Panc1 (cell line): ENCODE results near the gene ADCY9. TPM values are rescaled to one million over a fixed set of nuclear protein-coding genes. Genes with fewer than 3 reads are reported as not detected.

Experiments used
- ATAC-seq: fragments of 200-7000 bp; cut with Tn5 transposase; 2 replicates; pipeline ENCODE4 v1.9.1; 2020; ENCODE audit warnings: mild to moderate bottlenecking, moderate library complexity
- BruUV-seq: library from RNA; stranded (reverse); fragments of 400-500 nt; replicated peaks from 2 replicates; lab custom pipeline; 2021; lab: Mats Ljungman, UMichigan
- CTCF ChIA-PET: fragments of 300-600 bp; sonication (Branson Sonifier 250); formaldehyde crosslinking; loops from one replicate; lab custom pipeline; 2022; ENCODE audit warnings: antibody characterized with exemption; lab: Charles Lee
- POLR2A ChIA-PET: fragments of 300-600 bp; sonication (Branson Sonifier 250); formaldehyde crosslinking; loops from one replicate; lab custom pipeline; 2022; ENCODE audit warnings: antibody characterized with exemption; lab: Charles Lee
- DNase-seq: peaks from one replicate; pipeline ENCODE4 v3.0.0-alpha.2; 2010; ENCODE audit warnings: low read depth, low spot score
- H3K27ac ChIP-seq: 2 replicates; pipeline ENCODE4 v1.5.1; 2011; ENCODE audit warnings: mild to moderate bottlenecking, low read length, inconsistent platforms
- H3K27me3 ChIP-seq: fragments of 200-500 bp; sonication (Bioruptor generic); 2 replicates; pipeline ENCODE4 v1.6.0; 2014; ENCODE audit warnings: low read length, inconsistent platforms; ENCODE audit not compliant: control insufficient read depth, insufficient read depth
- H3K36me3 ChIP-seq: fragments of 200-500 bp; sonication (Bioruptor generic); 2 replicates; pipeline ENCODE4 v1.5.1; 2014; ENCODE audit warnings: inconsistent platforms, mild to moderate bottlenecking, low read length, moderate library complexity; ENCODE audit not compliant: control insufficient read depth, insufficient read depth
- H3K4me1 ChIP-seq: 2 replicates; pipeline ENCODE4 v1.5.1; 2011; ENCODE audit warnings: inconsistent platforms, mild to moderate bottlenecking, low read length, moderate library complexity; ENCODE audit not compliant: control insufficient read depth, insufficient read depth
- H3K4me3 ChIP-seq, 2 experiments: 2 replicates each; pipeline ENCODE4 v1.5.1; 2011 to 2012; ENCODE audit warnings: low read depth in 2 of 2, low read length in 2 of 2, mild to moderate bottlenecking in 2 of 2, inconsistent platforms in 1 of 2, moderate library complexity in 1 of 2
- H3K9me3 ChIP-seq: fragments of 200-500 bp; sonication (Bioruptor generic); 2 replicates; pipeline ENCODE4 v1.5.1; 2014; ENCODE audit warnings: low read depth, mild to moderate bottlenecking, inconsistent platforms, low read length, moderate library complexity; ENCODE audit not compliant: control insufficient read depth, insufficient read depth
- CTCF ChIP-seq: fragments of 450-650 bp; IDR thresholded peaks from 2 replicates; pipeline ENCODE4 v1.5.1; 2017; ENCODE audit warnings: mild to moderate bottlenecking
- POLR2AphosphoS5 ChIP-seq: IDR thresholded peaks from 2 replicates; pipeline ENCODE4 v1.6.1; 2012; ENCODE audit warnings: mild to moderate bottlenecking, low read depth, low read length, moderate library complexity
- REST ChIP-seq, 2 experiments: IDR thresholded peaks; 2 replicates each; pipeline ENCODE4 v1.6.1; 2011 to 2012; ENCODE audit warnings: low read depth in 2 of 2, control low read depth in 1 of 2, low read length in 1 of 2, mild to moderate bottlenecking in 1 of 2, moderate library complexity in 1 of 2; ENCODE audit not compliant: insufficient read depth in 1 of 2
- SIN3A ChIP-seq: IDR thresholded peaks from 2 replicates; pipeline ENCODE4 v1.6.1; 2012; ENCODE audit warnings: low read depth, mild to moderate bottlenecking, low read length, moderate library complexity, borderline replicate concordance; ENCODE audit not compliant: insufficient read depth
- TCF7L2 ChIP-seq: IDR thresholded peaks from 2 replicates; pipeline ENCODE4 v1.6.1; 2011; ENCODE audit warnings: mild to moderate bottlenecking, low read depth, low read length, inconsistent platforms
- in situ Hi-C: cut with HindIII; loops from 2 replicates; pipeline ENCODE4 v1.10.0; 2016; ENCODE audit warnings: low sequenced_read_pairs, low pct_unique_long_range_greater_than_20kb
- intact Hi-C: fragments of 100-400 bp; cut with micrococcal nuclease; formaldehyde crosslinking; loops from one replicate; pipeline ENCODE4 v1.10.0; 2022; ENCODE audit not compliant: unreplicated experiment
- total RNA-seq: library from RNA; stranded (reverse); gene quantifications from one replicate; pipeline ENCODE4 v1.2.1, GENCODE V29; 2021; ENCODE audit not compliant: unreplicated experiment

Gene ADCY9
- total RNA-seq, 1 experiment from 2014 or later, result 29.8 TPM

GRCh38 chr16:4090351-4090851, 25.8 kb downstream of the ADCY9 start:
- POLR2A ChIA-PET, result interaction anchor here (0.6 kb wide), 2 partner anchors 37 to 984 kb away, joined by 6 to 7 read pairs; no protein-coding TSS in a partner anchor
- H3K9me3 ChIP-seq, result no peaks in the 10 kb centered on the region
- H3K4me3 ChIP-seq, result no peak overlapping the region; a peak in 1 of 4 replicates
- ATAC-seq (0 out of 2 replicates have a peak, but pooled peaks have one; percentile 28), DNase-seq (no peak)
- CTCF ChIA-PET, result no interaction called here
- H3K4me1 ChIP-seq, result peaks cover 50% of the 10 kb centered on the region
- in situ Hi-C loops, result no loop called here
- H3K27me3 ChIP-seq, result no peaks in the 10 kb centered on the region
- intact Hi-C loops, result loop anchor here (10.0 kb wide), 1 partner anchor 76 kb away; no protein-coding TSS in a partner anchor
- H3K36me3 ChIP-seq, result no peaks in the 10 kb centered on the region
- H3K27ac ChIP-seq, result peak overlapping the region; percentile 89
- no TSS peak for BruUV-seq
- TF ChIP-seq REST (IDR thresholded peaks at IDR 0.05; ENCODE audit: insufficient read depth in 1 of 2, low read depth in 2 of 2, low read length in 1 of 2), result no peak
- TF ChIP-seq CTCF, result no peak
- no peak for TF ChIP-seq POLR2AphosphoS5
- no peak for TF ChIP-seq TCF7L2
- TF ChIP-seq SIN3A, result no peak

- H3K4me3 ChIP-seq, result no peak overlapping the region
- in situ Hi-C loops (no loop called here), intact Hi-C loops (loop anchor here (10.0 kb wide), 1 partner anchor 75 kb away; no protein-coding TSS in a partner anchor)
- CTCF ChIA-PET, result no interaction called here
- ATAC-seq (0 out of 2 replicates have a peak, but pooled peaks have one; percentile 31), DNase-seq (no peak)
- H3K27ac ChIP-seq, result peak overlapping the region; percentile 89
- no peaks in the 10 kb centered on the region for H3K27me3 ChIP-seq
- POLR2A ChIA-PET, result interaction anchor here (0.6 kb wide), 1 partner anchor 984 kb away, joined by 7 read pairs; no protein-coding TSS in a partner anchor
- no peaks in the 10 kb centered on the region for H3K9me3 ChIP-seq
- no TSS peak for BruUV-seq
- no peaks in the 10 kb centered on the region for H3K36me3 ChIP-seq
- no peak for TF ChIP-seq SIN3A
- TF ChIP-seq POLR2AphosphoS5, result no peak
- TF ChIP-seq CTCF, result no peak
- TF ChIP-seq REST (IDR thresholded peaks at IDR 0.05; ENCODE audit: insufficient read depth in 1 of 2, low read depth in 2 of 2, low read length in 1 of 2), result no peak
- TF ChIP-seq TCF7L2, result no peak
- peaks cover 45% of the 10 kb centered on the region for H3K4me1 ChIP-seq
Observed at GRCh38 chr16:4089811-4090301, 26.4 kb downstream of the ADCY9 start.
